Endothelial cell of umbilical vein (primary cell): ENCODE data around the gene LRRC28. TPM values are rescaled to one million over a fixed set of nuclear protein-coding genes. Genes with fewer than 3 reads are reported as not detected.

Source experiments
- BruUV-seq: library from RNA; stranded (reverse); fragments of 400-500 nt; replicated peaks from 2 replicates; lab custom pipeline; 2021; lab: Mats Ljungman, UMichigan
- CTCF ChIA-PET: fragments of 300-600, 350-600 bp; sonication (Branson Sonifier 250); formaldehyde crosslinking; loops from one replicate; lab custom pipeline; 2021; ENCODE audit warnings: antibody characterized with exemption, inconsistent platforms; lab: Charles Lee
- POLR2A ChIA-PET: fragments of 300-600, 350-600 bp; sonication (Branson Sonifier 250); formaldehyde crosslinking; loops from one replicate; lab custom pipeline; 2021; ENCODE audit warnings: antibody characterized with exemption, inconsistent platforms; lab: Charles Lee
- DNase-seq: peaks from one replicate; pipeline ENCODE4 v3.0.0-alpha.2; 2011; ENCODE audit warnings: low read depth, low spot score
- FAIRE-seq: peaks from 2 replicates; lab custom pipeline; 2011; peaks lifted over from hg19 to GRCh38; lab: Jason Lieb, UNC
- H2AFZ ChIP-seq: 2 replicates; pipeline ENCODE4 v1.6.0; 2012; ENCODE audit warnings: low read depth, low read length, control low read depth, inconsistent platforms
- H3K27ac ChIP-seq: 2 replicates; pipeline ENCODE4 v1.5.1; 2011; ENCODE audit warnings: low read depth, mild to moderate bottlenecking, control low read depth, low read length, moderate library complexity; ENCODE audit not compliant: insufficient read depth
- H3K27me3 ChIP-seq, 2 experiments: 2 replicates each; pipeline versions ENCODE4 v1.6.0 to v1.6.1; 2011; ENCODE audit warnings: low read length in 2 of 2, mixed read lengths in 1 of 2; ENCODE audit not compliant: control insufficient read depth in 2 of 2, insufficient read depth in 2 of 2
- H3K36me3 ChIP-seq, 2 experiments: 2 replicates in 1 of 2; 3 replicates in 1 of 2; pipeline ENCODE4 v1.5.1; 2011; ENCODE audit warnings: low read length in 2 of 2, mild to moderate bottlenecking in 1 of 2, moderate library complexity in 1 of 2; ENCODE audit not compliant: control insufficient read depth in 2 of 2, insufficient read depth in 2 of 2; ENCODE audit errors: extremely low read depth in 1 of 2
- H3K4me1 ChIP-seq: 3 replicates; pipeline ENCODE4 v1.5.1; 2011; ENCODE audit warnings: mild to moderate bottlenecking, low read length; ENCODE audit not compliant: control insufficient read depth, insufficient read depth; ENCODE audit errors: extremely low read depth
- H3K4me2 ChIP-seq: 2 replicates; pipeline ENCODE4 v1.6.1; 2011; ENCODE audit warnings: low read length, control low read depth, mixed read lengths; ENCODE audit not compliant: insufficient read depth
- H3K4me3 ChIP-seq, 3 experiments: fragments of 200-600 bp in 1 of 3; sonication (generic), shearing (Covaris generic) in 1 of 3; replicated peaks in 1 of 3; 2 replicates each; pipeline ENCODE4 v1.5.1; 2011 to 2016; ENCODE audit warnings: control low read depth in 3 of 3, low read length in 3 of 3, mild to moderate bottlenecking in 2 of 3, inconsistent platforms in 1 of 3, low read depth in 1 of 3, moderate library complexity in 1 of 3; ENCODE audit not compliant: insufficient read depth in 1 of 3
- H3K79me2 ChIP-seq: 2 replicates; pipeline ENCODE4 v1.6.0; 2012; ENCODE audit warnings: low read length, inconsistent platforms; ENCODE audit not compliant: control insufficient read depth, insufficient read depth
- H3K9ac ChIP-seq: replicated peaks from 2 replicates; pipeline ENCODE3; 2011; ENCODE audit warnings: low read length, control low read depth; ENCODE audit not compliant: insufficient read depth; ENCODE audit errors: extremely low read depth
- H3K9me1 ChIP-seq: replicated peaks from 3 replicates; pipeline ENCODE4 v1.6.0; 2011; ENCODE audit warnings: mild to moderate bottlenecking, low read length; ENCODE audit not compliant: control insufficient read depth, insufficient read depth; ENCODE audit errors: extremely low read depth
- H3K9me3 ChIP-seq: replicated peaks from 2 replicates; pipeline ENCODE4 v1.5.1; 2012; ENCODE audit warnings: low read length, inconsistent platforms; ENCODE audit not compliant: control insufficient read depth, insufficient read depth
- H4K20me1 ChIP-seq: replicated peaks from 2 replicates; pipeline ENCODE3; 2011; ENCODE audit warnings: mild to moderate bottlenecking, low read length; ENCODE audit not compliant: control insufficient read depth, insufficient read depth; ENCODE audit errors: extremely low read depth
- EZH2 ChIP-seq: IDR thresholded peaks from 2 replicates; pipeline ENCODE4 v1.6.1; 2012; ENCODE audit warnings: borderline replicate concordance, low read depth, mild to moderate bottlenecking, moderate library complexity, low read length, inconsistent platforms; ENCODE audit not compliant: severe bottlenecking
- FOS ChIP-seq: IDR thresholded peaks from 2 replicates; pipeline ENCODE4 v1.6.1; 2011; ENCODE audit warnings: mild to moderate bottlenecking, low read length, moderate library complexity, borderline replicate concordance; ENCODE audit not compliant: insufficient read depth
- GATA2 ChIP-seq: IDR thresholded peaks from 2 replicates; pipeline ENCODE4 v1.7.0; 2011; ENCODE audit warnings: low read depth, mild to moderate bottlenecking, moderate library complexity, mixed read lengths, low read length; ENCODE audit not compliant: insufficient read length, insufficient read depth
- JUN ChIP-seq: IDR thresholded peaks from 2 replicates; pipeline ENCODE4 v1.6.1; 2011; ENCODE audit warnings: borderline replicate concordance, low read depth; ENCODE audit not compliant: insufficient read length, insufficient read depth
- MYC ChIP-seq: IDR thresholded peaks from one replicate; pipeline ENCODE4 v1.6.1; 2011; ENCODE audit warnings: mild to moderate bottlenecking, low read depth, low read length
- POLR2A ChIP-seq: IDR thresholded peaks from 2 replicates; pipeline ENCODE4 v1.6.1; 2012; ENCODE audit warnings: low read depth, mild to moderate bottlenecking, control low read depth, low read length
- POLR2AphosphoS5 ChIP-seq: IDR thresholded peaks from 2 replicates; pipeline ENCODE4 v1.6.1; 2012; ENCODE audit warnings: low read depth, mild to moderate bottlenecking, control low read depth, low read length, moderate library complexity; ENCODE audit not compliant: insufficient read depth
- dilution Hi-C: fragments of 300-500 bp; cut with MboI; formaldehyde crosslinking; loops from one replicate; pipeline ENCODE4 v1.15.0; 2019; ENCODE audit warnings: low sequenced_read_pairs; ENCODE audit not compliant: extremely low pct_ligation_motif_present
- intact Hi-C: fragments of 100-400 bp; cut with micrococcal nuclease; formaldehyde crosslinking; loops from one replicate; pipeline ENCODE4 v1.10.0; 2022
- polyA plus RNA-seq, 4 experiments: library from polyadenylated mRNA; depleted of rRNA in 3 of 4; stranded (reverse) in 3 of 4; unstranded in 1 of 4; fragments of >200 nt; gene quantifications; 2 replicates each; pipeline versions ENCODE4 v1.2.1 to v1.2.3, GENCODE V29; 2011 to 2012; ENCODE audit warnings: missing spikeins in 1 of 4
- total RNA-seq: library from RNA; stranded (reverse); gene quantifications from 2 replicates; pipeline ENCODE4 v1.2.3, GENCODE V29; 2021
- TF ChIP-seq, protein P1 (sequence below), 2 donors: IDR thresholded peaks; 1 replicate in 1 of 2; 2 replicates in 1 of 2; pipeline ENCODE4 v1.5.1; 2011; ENCODE audit warnings: low read length in 2 of 2, mild to moderate bottlenecking in 2 of 2, moderate library complexity in 2 of 2, control low read depth in 1 of 2, inconsistent platforms in 1 of 2, low read depth in 1 of 2; ENCODE audit not compliant: insufficient read depth in 1 of 2; ENCODE audit errors: extremely low read depth in 1 of 2
- TF ChIP-seq, protein P2 (sequence below): IDR thresholded peaks from 2 replicates; pipeline ENCODE4 v1.6.1; 2011; ENCODE audit not compliant: insufficient read depth, insufficient read length

The LRRC28 gene
- total and polyA plus RNA-seq, 2 donors (not counting 3 experiments of a cell fraction or from before 2014, with no cell fraction given) = 19.6 to 26.7 TPM

DNA sequence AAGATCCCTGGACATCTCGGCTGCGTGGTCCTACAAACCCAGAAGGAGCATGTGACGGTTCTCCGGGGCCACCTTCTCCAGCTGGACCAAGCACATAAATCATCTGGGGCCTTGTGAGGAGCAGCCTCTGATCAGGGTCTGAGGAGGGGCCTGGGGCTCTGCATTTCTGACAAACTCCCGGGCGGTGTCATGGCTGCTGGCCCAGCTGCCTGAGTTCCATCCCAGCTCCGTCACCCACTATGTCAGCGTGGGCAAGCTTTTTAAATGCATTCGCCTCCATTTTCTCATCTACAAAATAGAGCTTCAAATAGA lies 188.2 kb downstream of the LRRC28 start:
- no peaks in the 10 kb centered on the region for H4K20me1 ChIP-seq
- POLR2A ChIA-PET = no interaction called here
- peaks cover 24% of the 10 kb centered on the region for H3K4me1 ChIP-seq
- CTCF ChIA-PET = interaction anchor here (1.6 kb wide), 1 partner anchor 31 kb away, joined by 3 read pairs; no protein-coding TSS in a partner anchor
- H2AFZ ChIP-seq = no peak overlapping the region
- no peak for FAIRE-seq
- no peak overlapping the region for H3K9ac ChIP-seq
- intact Hi-C loops = no loop called here
- H3K27me3 ChIP-seq = no peaks in the 10 kb centered on the region
- no peak for DNase-seq
- no peak overlapping the region for H3K4me3 ChIP-seq
- H3K9me1 ChIP-seq = no peaks in the 10 kb centered on the region
- H3K4me2 ChIP-seq = no peak overlapping the region
- H3K27ac ChIP-seq = no peak overlapping the region
- H3K9me3 ChIP-seq = no peaks in the 10 kb centered on the region
- no peaks in the 10 kb centered on the region for H3K36me3 ChIP-seq
- H3K79me2 ChIP-seq = no peaks in the 10 kb centered on the region
- BruUV-seq = no TSS peak
- no peak for TF ChIP-seq GATA2
- TF ChIP-seq JUN = no peak
- no peak for TF ChIP-seq POLR2AphosphoS5
- no peak for TF ChIP-seq FOS
- no peak for TF ChIP-seq EZH2
- TF ChIP-seq, protein P1, sequence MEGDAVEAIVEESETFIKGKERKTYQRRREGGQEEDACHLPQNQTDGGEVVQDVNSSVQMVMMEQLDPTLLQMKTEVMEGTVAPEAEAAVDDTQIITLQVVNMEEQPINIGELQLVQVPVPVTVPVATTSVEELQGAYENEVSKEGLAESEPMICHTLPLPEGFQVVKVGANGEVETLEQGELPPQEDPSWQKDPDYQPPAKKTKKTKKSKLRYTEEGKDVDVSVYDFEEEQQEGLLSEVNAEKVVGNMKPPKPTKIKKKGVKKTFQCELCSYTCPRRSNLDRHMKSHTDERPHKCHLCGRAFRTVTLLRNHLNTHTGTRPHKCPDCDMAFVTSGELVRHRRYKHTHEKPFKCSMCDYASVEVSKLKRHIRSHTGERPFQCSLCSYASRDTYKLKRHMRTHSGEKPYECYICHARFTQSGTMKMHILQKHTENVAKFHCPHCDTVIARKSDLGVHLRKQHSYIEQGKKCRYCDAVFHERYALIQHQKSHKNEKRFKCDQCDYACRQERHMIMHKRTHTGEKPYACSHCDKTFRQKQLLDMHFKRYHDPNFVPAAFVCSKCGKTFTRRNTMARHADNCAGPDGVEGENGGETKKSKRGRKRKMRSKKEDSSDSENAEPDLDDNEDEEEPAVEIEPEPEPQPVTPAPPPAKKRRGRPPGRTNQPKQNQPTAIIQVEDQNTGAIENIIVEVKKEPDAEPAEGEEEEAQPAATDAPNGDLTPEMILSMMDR (IDR thresholded peaks at IDR 0.05; ENCODE audit: extremely low read depth in 1 of 2, insufficient read depth in 1 of 2, low read depth in 1 of 2, low read length in 2 of 2) = no peak
- TF ChIP-seq, protein P2, sequence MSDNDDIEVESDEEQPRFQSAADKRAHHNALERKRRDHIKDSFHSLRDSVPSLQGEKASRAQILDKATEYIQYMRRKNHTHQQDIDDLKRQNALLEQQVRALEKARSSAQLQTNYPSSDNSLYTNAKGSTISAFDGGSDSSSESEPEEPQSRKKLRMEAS = no peak
- TF ChIP-seq MYC = no peak
- TF ChIP-seq POLR2A = no peak
- dilution Hi-C loops = no loop called here
